HTERT RPE-1 (cell line): Measurements from ENCODE around the gene PTGES3.

Source experiments
- in situ Hi-C: fragments of 300-500 bp; cut with MboI; formaldehyde crosslinking; loops from 4 replicates; pipeline ENCODE4 v1.14.3; 2020; ENCODE audit warnings: low sequenced_read_pairs

Gene PTGES3

DNA sequence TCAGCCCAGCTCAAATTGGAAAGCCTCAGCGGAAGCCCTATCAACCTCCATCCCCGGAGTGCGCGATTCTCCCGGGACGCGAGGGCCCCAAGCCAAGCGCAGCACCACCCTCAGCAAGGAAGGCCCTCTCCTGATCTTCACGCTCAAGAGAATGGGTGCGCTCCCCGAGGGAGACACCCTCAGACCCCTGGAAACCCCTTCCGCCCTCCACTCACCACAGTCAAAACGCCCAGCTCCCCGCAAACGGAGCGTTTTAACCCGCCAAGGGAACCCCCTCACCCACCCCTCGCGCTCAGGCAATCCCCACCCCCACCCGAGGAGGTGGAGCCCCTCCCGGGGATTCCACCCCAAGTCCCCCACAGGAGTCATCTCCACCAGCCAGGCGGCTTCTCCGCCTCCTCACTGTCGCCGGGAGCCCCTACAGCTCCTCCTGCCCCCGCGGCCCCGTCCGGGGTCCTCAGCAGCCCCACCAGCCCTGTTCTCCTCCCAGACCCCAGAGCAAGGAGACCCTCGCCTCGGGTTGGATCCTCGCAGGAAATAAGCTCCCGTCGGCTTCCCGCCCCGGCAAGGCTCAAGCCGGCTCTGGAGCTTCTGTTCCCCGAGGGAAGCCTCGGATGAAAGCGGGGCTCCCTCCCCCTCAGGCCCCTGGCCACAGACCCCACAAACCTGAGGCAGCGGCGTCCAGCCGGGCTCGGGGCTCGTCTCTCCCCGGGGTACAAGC, 58.5 kb downstream of the PTGES3 start:
- in situ Hi-C loops = no loop called here

DNA sequence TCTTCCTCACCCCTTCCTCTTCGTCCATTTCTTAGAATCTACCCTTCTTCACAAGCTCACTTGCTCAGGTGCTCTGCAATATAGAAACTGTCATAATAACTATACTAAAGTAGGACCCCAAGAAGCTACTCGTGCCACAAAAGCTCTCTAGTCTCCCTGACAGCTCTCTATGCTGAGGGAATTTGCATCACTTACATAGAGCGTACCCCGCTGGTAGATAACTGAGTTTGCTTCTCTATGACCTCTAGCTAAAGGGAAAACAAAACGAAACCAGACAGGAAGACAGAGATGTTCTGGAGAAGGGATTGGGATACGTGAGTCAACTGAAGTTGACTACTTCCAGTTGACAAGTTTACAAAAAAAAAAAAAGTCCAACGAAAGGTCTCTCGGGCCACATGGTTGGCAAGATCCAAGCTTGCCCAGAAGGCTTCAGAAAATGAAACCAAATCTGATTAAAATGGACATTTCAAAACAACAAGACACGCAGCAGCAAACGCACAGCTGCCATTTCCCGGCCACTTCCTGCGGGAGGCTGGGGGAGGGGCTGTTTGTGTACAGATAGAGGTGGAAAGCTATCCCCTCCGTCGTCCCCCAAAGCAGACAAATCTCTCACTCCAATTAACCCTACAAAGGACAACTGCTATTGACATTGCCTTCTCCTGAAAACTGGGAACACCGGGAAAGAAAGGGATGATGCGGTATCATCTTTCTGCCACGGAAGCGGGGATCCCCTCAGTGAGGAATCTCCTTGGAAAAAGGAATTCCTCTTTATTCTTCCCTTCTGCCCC, 59.2 kb downstream of the PTGES3 start:
- in situ Hi-C loops = no loop called here

DNA sequence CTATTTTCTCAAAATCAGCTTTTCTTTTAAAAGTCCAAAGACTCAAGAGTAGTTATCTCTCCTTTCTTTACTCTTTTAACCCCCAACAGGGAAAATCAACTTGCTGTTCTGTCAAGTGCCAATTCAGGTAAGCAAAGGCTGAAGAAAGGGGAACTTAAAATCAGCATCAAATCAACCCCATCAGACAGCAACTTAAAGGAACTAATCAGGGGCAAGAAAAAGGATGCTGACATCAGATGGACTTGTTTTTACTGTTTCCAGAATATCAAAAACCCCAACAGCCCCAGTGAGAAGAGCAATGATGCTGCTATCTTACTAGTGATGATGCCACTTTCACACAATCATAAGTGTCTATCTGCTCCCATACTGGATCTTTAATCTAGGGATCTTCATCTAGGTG, 61.4 kb downstream of the PTGES3 start:
- in situ Hi-C loops = no loop called here

DNA sequence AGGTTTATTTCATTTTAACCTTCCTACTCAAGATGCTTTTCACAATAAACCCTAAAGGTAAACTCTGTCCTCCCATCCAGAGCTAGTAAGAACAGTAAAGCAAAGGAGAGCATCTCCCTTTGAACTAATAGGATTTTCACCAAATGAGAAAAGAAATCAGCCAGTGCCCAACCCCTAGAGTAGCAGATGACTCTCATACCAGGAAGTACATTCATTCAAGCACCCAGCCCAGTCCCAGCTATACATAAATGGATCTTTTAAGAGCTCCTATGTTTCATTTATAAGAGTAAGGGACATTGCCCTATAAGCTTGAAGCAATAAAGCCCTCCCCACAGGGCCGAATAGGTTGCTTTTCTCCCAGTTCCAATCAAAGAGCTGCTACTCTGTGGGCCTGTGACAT, 65.5 kb downstream of the PTGES3 start:
- in situ Hi-C loops = no loop called here

DNA sequence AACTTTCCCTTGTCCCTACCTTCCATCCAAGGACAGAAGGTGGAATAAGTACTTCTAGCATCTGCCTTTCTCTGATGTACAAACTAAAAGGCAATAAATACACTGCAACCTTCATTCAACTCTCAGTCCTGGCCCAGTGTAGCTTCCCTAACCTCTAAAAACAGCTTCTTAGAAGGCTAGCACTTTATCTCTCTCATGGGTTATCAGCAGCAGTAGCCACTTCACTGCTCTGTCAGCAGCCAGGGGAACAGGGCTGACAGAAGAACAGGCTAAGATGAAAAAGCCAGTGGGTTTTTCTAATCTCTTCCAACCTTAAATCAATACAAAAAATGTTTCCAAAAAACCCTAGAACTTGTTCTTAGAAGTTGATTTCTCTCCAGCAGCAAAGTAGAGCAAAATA, 71.2 kb downstream of the PTGES3 start:
- in situ Hi-C loops = no loop called here

DNA sequence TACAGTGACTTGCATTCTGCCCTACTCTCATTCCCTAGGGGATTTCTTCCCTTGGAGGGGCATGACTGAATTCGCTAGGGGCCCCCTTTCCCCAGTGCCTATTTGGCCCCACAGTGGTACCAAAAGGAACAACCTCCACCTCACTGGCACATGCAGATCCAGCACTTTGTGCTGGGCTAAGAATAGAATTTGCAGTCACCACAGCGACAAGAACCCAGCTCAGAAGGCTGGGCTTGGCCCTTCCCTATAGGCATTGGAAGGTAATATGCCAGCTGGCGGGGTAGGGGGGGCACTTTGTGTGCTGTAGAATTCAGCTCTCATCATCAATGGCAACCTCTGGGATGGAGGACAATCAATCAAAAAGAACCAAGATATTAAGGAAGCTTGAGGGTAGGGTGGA, 71.8 kb downstream of the PTGES3 start:
- in situ Hi-C loops = no loop called here

GRCh38 chr12:56614627-56615026, 73.5 kb downstream of the PTGES3 start:
- in situ Hi-C loops = no loop called here
